GM23248 (cell line): Measurements from ENCODE around the gene GARNL3. TPM values are rescaled to one million over a fixed set of nuclear protein-coding genes. Genes with fewer than 3 reads are reported as not detected.

Experiments used
- DNase-seq: peaks from one replicate; pipeline ENCODE4 v3.0.0-alpha.2; 2015
- H2AFZ ChIP-seq: fragments of 200-600 bp; sonication (generic); 2 replicates; pipeline ENCODE4 v1.6.1; 2016; ENCODE audit warnings: antibody characterized with exemption
- H3F3A ChIP-seq: fragments of 200-600 bp; sonication (generic); 2 replicates; pipeline ENCODE4 v1.6.1; 2016; ENCODE audit warnings: mild to moderate bottlenecking, antibody characterized with exemption, mixed run types; ENCODE audit not compliant: insufficient read depth
- H3K27ac ChIP-seq: fragments of 200-600 bp; sonication (generic); 2 replicates; pipeline ENCODE4 v1.5.1; 2016; ENCODE audit warnings: mild to moderate bottlenecking
- H3K27me3 ChIP-seq: fragments of 200-600 bp; sonication (generic); replicated peaks from 2 replicates; pipeline ENCODE4 v1.6.1; 2016; ENCODE audit warnings: mild to moderate bottlenecking; ENCODE audit not compliant: insufficient read depth
- H3K36me3 ChIP-seq: fragments of 200-600 bp; sonication (generic); 2 replicates; pipeline ENCODE4 v1.6.1; 2016; ENCODE audit warnings: low read depth, mild to moderate bottlenecking
- H3K4me1 ChIP-seq: fragments of 200-600 bp; sonication (generic); 2 replicates; pipeline ENCODE4 v1.6.1; 2016; ENCODE audit warnings: mild to moderate bottlenecking; ENCODE audit not compliant: insufficient read depth
- H3K4me2 ChIP-seq: fragments of 200-600 bp; sonication (generic); one replicate; pipeline ENCODE4 v1.6.1; 2016; ENCODE audit warnings: mild to moderate bottlenecking; ENCODE audit not compliant: unreplicated experiment
- H3K4me3 ChIP-seq: fragments of 200-600 bp; sonication (generic); 2 replicates; pipeline ENCODE4 v1.5.1; 2016; ENCODE audit warnings: mild to moderate bottlenecking
- H3K79me2 ChIP-seq: fragments of 200-600 bp; sonication (generic); 2 replicates; pipeline ENCODE4 v1.6.1; 2016; ENCODE audit warnings: mild to moderate bottlenecking; ENCODE audit not compliant: insufficient read depth
- H3K9ac ChIP-seq: fragments of 200-600 bp; sonication (generic); 2 replicates; pipeline ENCODE4 v1.6.1; 2016; ENCODE audit warnings: mild to moderate bottlenecking
- H3K9me2 ChIP-seq: fragments of 200-600 bp; sonication (generic); 2 replicates; pipeline ENCODE4 v1.6.1; 2016; ENCODE audit warnings: mixed run types, mild to moderate bottlenecking, moderate library complexity; ENCODE audit not compliant: insufficient read depth
- H3K9me3 ChIP-seq: fragments of 200-600 bp; sonication (generic); one replicate; pipeline ENCODE4 v1.6.1; 2017; ENCODE audit warnings: low read depth
- H4K20me1 ChIP-seq: fragments of 200-600 bp; sonication (generic); 2 replicates; pipeline ENCODE4 v1.6.0; 2016; ENCODE audit not compliant: insufficient read depth
- EZH2 ChIP-seq: fragments of 200-600 bp; sonication (generic); IDR thresholded peaks from 2 replicates; pipeline ENCODE4 v1.6.1; 2018; ENCODE audit warnings: antibody characterized with exemption, mild to moderate bottlenecking; ENCODE audit not compliant: insufficient read depth, poor library complexity, severe bottlenecking
- EZH2phosphoT487 ChIP-seq: fragments of 200-600 bp; sonication (generic); IDR thresholded peaks from 2 replicates; pipeline ENCODE4 v1.6.1; 2018; ENCODE audit warnings: antibody characterized with exemption, moderate library complexity, mild to moderate bottlenecking, low read depth; ENCODE audit not compliant: insufficient read depth
- WGBS, 2 experiments: methylation state at CpG; one replicate each; pipeline ENCODE4 v1.1.6; 2015 to 2017; ENCODE audit warnings: low lambda C conversion rate in 2 of 2, low coverage in 1 of 2; ENCODE audit errors: missing lambda C conversion rate in 2 of 2; 5-methylcytosine and 5-hydroxymethylcytosine counted together
- in situ Hi-C: fragments of 300-500 bp; cut with MboI; formaldehyde crosslinking; loops from 2 replicates; pipeline ENCODE4 v1.15.0; 2020
- polyA plus RNA-seq: library from polyadenylated mRNA; unstranded; fragments of >200 nt; fragmentation: Nextera tagmentation; extraction: Ambion mirVana; gene quantifications from 2 replicates; pipeline ENCODE4 v1.2.1, GENCODE V29; 2016
- total RNA-seq: library from RNA; depleted of rRNA; stranded (reverse); fragments of >200 nt; shearing (Covaris generic); gene quantifications from 2 replicates; pipeline ENCODE4 v1.2.3, GENCODE V29; 2014

The GARNL3 gene
- total and polyA plus RNA-seq, 2 experiments from 2014 or later = 0.43 to 1.3 TPM

- Histone ChIP-seq H3F3A (no peaks in the 10 kb centered on the region), H4K20me1 (no peaks in the 10 kb centered on the region), H3K36me3 (no peaks in the 10 kb centered on the region), H3K27ac (no peak overlapping the region), H3K4me1 (no peaks in the 10 kb centered on the region), H2AFZ (no peak overlapping the region), H3K9me2 (no peaks in the 10 kb centered on the region), H3K79me2 (no peaks in the 10 kb centered on the region), H3K4me2 (no peak overlapping the region), H3K9me3 (no peaks in the 10 kb centered on the region), H3K27me3 (no peaks in the 10 kb centered on the region), H3K4me3 (no peak overlapping the region), H3K9ac (no peak overlapping the region)
- DNase-seq = no peak
- WGBS, 2 experiments = 97 to 99% methylated on average over 6 of the region's 6 CpGs
- in situ Hi-C loops = no loop called here
- TF ChIP-seq EZH2 = no peak
- TF ChIP-seq EZH2phosphoT487 = no peak
Measured at GRCh38 chr9:127407492-127407843, 142.9 kb downstream of the GARNL3 start.

GRCh38 chr9:127411122-127411521, 146.5 kb downstream of the GARNL3 start:
- in situ Hi-C loops = no loop called here
- no peaks in the 10 kb centered on the region for H3F3A ChIP-seq
- H4K20me1 ChIP-seq = no peaks in the 10 kb centered on the region
- H3K4me2 ChIP-seq = no peak overlapping the region
- H3K9me2 ChIP-seq = no peaks in the 10 kb centered on the region
- H3K27ac ChIP-seq = no peak overlapping the region
- no peaks in the 10 kb centered on the region for H3K27me3 ChIP-seq
- TF ChIP-seq EZH2phosphoT487 (no peak), EZH2 (no peak)
- no peak overlapping the region for H3K4me3 ChIP-seq
- no peak for DNase-seq
- 95 to 97% methylated on average over 4 of the region's 4 CpGs for WGBS, 2 experiments
- no peaks in the 10 kb centered on the region for H3K79me2 ChIP-seq
- H3K9ac ChIP-seq = no peak overlapping the region
- H2AFZ ChIP-seq = no peak overlapping the region
- H3K9me3 ChIP-seq = no peaks in the 10 kb centered on the region
- no peaks in the 10 kb centered on the region for H3K36me3 ChIP-seq
- no peaks in the 10 kb centered on the region for H3K4me1 ChIP-seq

GRCh38 chr9:127415141-127415540, 150.6 kb downstream of the GARNL3 start:
- TF ChIP-seq EZH2 (no peak), EZH2phosphoT487 (no peak)

GRCh38 chr9:127415657-127416056, 151.1 kb downstream of the GARNL3 start:
- Histone ChIP-seq H3K9me2 (no peaks in the 10 kb centered on the region), H3K27me3 (no peaks in the 10 kb centered on the region), H3K4me2 (no peak overlapping the region), H3K4me3 (no peak overlapping the region), H3K36me3 (no peaks in the 10 kb centered on the region), H3F3A (no peaks in the 10 kb centered on the region), H3K4me1 (no peaks in the 10 kb centered on the region; the same call in 1 of the 2 replicates), H4K20me1 (no peaks in the 10 kb centered on the region), H3K9ac (no peak overlapping the region), H3K9me3 (no peaks in the 10 kb centered on the region), H3K27ac (no peak overlapping the region), H3K79me2 (no peaks in the 10 kb centered on the region), H2AFZ (no peak overlapping the region)
- TF ChIP-seq EZH2phosphoT487 (no peak), EZH2 (no peak)
- DNase-seq = no peak
- 88 to 96% methylated on average over 1 of the region's 1 CpG for WGBS, 2 experiments
- in situ Hi-C loops = no loop called here

More at GRCh38 chr9:127415141-127415540, 150.6 kb downstream of the GARNL3 start:
- DNase-seq = no peak
- Histone ChIP-seq H3K4me2 (no peak overlapping the region), H3K27ac (no peak overlapping the region), H3K4me3 (no peak overlapping the region), H3K9me2 (no peaks in the 10 kb centered on the region), H3K9me3 (no peaks in the 10 kb centered on the region), H3K9ac (no peak overlapping the region), H3K79me2 (no peaks in the 10 kb centered on the region), H4K20me1 (no peaks in the 10 kb centered on the region), H3K4me1 (no peaks in the 10 kb centered on the region; the same call in 1 of the 2 replicates), H3F3A (no peaks in the 10 kb centered on the region), H3K27me3 (no peaks in the 10 kb centered on the region), H2AFZ (no peak overlapping the region), H3K36me3 (no peaks in the 10 kb centered on the region)
- in situ Hi-C loops = no loop called here
- 80 to 88% methylated on average over 4 of the region's 4 CpGs for WGBS, 2 experiments
